ENCODE measurements around the gene TRIP11. TPM values are rescaled to one million over a fixed set of nuclear protein-coding genes. Genes with fewer than 3 reads are reported as not detected.
A peak's percentile ranks its signal among the peaks of the same experiment; 100 is the strongest.

The TRIP11 gene
- total and polyA plus RNA-seq, 8 donors = 3.5 to 135 (median 30.9) TPM

DNA sequence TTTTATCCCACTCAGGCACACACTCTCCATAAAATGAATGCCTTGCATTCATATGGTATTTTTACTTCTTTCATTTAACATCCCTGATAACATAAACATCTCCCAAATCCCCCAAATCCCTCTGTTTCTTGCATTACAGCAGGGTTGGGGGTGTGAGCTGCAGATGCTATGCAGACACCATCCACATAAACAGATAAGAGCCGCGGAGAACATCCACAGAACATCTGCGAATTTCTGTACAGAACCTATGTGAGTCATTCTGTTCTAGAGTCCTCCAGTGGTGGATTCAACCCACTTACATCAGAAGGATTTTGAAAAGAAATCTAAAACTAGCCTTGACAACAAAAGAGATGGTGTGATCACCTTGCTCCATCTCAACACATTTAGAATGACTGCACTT is 112.7 kb downstream of the TRIP11 start:
- Histone ChIP-seq H3K27me3 (no peaks in the 10 kb centered on the region), H3K4me1 (peaks cover 5 to 29% (median 16%) of the 10 kb centered on the region in 4 donors), H3K4me3 (no peak overlapping the region), H3K36me3 (no peaks in the 10 kb centered on the region), H3K27ac (no peak overlapping the region), H3K9me3 (no peaks in the 10 kb centered on the region)
- intact Hi-C loops (cut with DNase I; ENCODE audit: low total_unique reads) = no loop called here
- no peak for DNase-seq
- TF ChIP-seq POLR2A (IDR thresholded peaks at IDR 0.05) = no peak
- no peak for TF ChIP-seq EP300 (IDR thresholded peaks at IDR 0.05)
- TF ChIP-seq, protein P1, sequence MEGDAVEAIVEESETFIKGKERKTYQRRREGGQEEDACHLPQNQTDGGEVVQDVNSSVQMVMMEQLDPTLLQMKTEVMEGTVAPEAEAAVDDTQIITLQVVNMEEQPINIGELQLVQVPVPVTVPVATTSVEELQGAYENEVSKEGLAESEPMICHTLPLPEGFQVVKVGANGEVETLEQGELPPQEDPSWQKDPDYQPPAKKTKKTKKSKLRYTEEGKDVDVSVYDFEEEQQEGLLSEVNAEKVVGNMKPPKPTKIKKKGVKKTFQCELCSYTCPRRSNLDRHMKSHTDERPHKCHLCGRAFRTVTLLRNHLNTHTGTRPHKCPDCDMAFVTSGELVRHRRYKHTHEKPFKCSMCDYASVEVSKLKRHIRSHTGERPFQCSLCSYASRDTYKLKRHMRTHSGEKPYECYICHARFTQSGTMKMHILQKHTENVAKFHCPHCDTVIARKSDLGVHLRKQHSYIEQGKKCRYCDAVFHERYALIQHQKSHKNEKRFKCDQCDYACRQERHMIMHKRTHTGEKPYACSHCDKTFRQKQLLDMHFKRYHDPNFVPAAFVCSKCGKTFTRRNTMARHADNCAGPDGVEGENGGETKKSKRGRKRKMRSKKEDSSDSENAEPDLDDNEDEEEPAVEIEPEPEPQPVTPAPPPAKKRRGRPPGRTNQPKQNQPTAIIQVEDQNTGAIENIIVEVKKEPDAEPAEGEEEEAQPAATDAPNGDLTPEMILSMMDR (IDR thresholded peaks at IDR 0.05) = no peak
- WGBS, 5 donors = 68 to 86% (median 73%) methylated on average over 3 of the region's 3 CpGs

GRCh38 chr14:91926131-91926890 is 113.5 kb downstream of the TRIP11 start:
- no peak overlapping the region for H3K4me3 ChIP-seq
- H3K9me3 ChIP-seq = no peaks in the 10 kb centered on the region
- no peak overlapping the region for H3K27ac ChIP-seq
- TF ChIP-seq POLR2A (IDR thresholded peaks at IDR 0.05) (no peak), EP300 (IDR thresholded peaks at IDR 0.05) (no peak)
- H3K27me3 ChIP-seq = no peaks in the 10 kb centered on the region
- H3K36me3 ChIP-seq = no peaks in the 10 kb centered on the region
- no peak for DNase-seq
- H3K4me1 ChIP-seq = peaks cover 5 to 29% (median 16%) of the 10 kb centered on the region in 4 donors
- intact Hi-C loops (cut with DNase I; ENCODE audit: low total_unique reads) = no loop called here
- 54 to 72% (median 65%) methylated on average over 17 of the region's 17 CpGs for WGBS, 5 donors

- no peaks in the 10 kb centered on the region for H3K27me3 ChIP-seq
- peaks cover 5 to 29% (median 16%) of the 10 kb centered on the region in 4 donors for H3K4me1 ChIP-seq
- intact Hi-C loops (cut with DNase I; ENCODE audit: low total_unique reads) = no loop called here
- H3K27ac ChIP-seq = no peak overlapping the region
- WGBS, 5 donors = 87 to 96% (median 93%) methylated on average over 9 to 10 of the region's 10 CpGs
- H3K9me3 ChIP-seq = no peaks in the 10 kb centered on the region
- H3K4me3 ChIP-seq = no peak overlapping the region
- no peak for DNase-seq
- H3K36me3 ChIP-seq = no peaks in the 10 kb centered on the region
- TF ChIP-seq, protein P1 (IDR thresholded peaks at IDR 0.05) = no peak
- TF ChIP-seq POLR2A (IDR thresholded peaks at IDR 0.05) = no peak
- no peak for TF ChIP-seq POLR2AphosphoS5 (IDR thresholded peaks at IDR 0.05)
- no peak for TF ChIP-seq EP300 (IDR thresholded peaks at IDR 0.05)
These were observed 114.1 kb downstream of the TRIP11 start for GRCh38 chr14:91925727-91926121.

- H3K4me3 ChIP-seq = no peak overlapping the region
- H3K9me3 ChIP-seq = no peaks in the 10 kb centered on the region
- H3K4me1 ChIP-seq = peaks cover 5 to 30% (median 18%) of the 10 kb centered on the region in 4 donors
- peak in 1 of 2 donors; percentile 76 for DNase-seq
- intact Hi-C loops (cut with DNase I; ENCODE audit: low total_unique reads) = no loop called here
- H3K36me3 ChIP-seq = no peaks in the 10 kb centered on the region
- TF ChIP-seq POLR2A (IDR thresholded peaks at IDR 0.05) (no peak), EP300 (IDR thresholded peaks at IDR 0.05) (no peak), POLR2AphosphoS5 (IDR thresholded peaks at IDR 0.05) (no peak)
- TF ChIP-seq, protein P1 (IDR thresholded peaks at IDR 0.05) = no peak
- 63 to 80% (median 72%) methylated on average over 13 of the region's 13 CpGs for WGBS, 5 donors
- H3K27me3 ChIP-seq = no peaks in the 10 kb centered on the region
- no peak overlapping the region for H3K27ac ChIP-seq
These were observed 114.7 kb downstream of the TRIP11 start for GRCh38 chr14:91925001-91925726.
